ENCODE data around the gene ZIK1. TPM values are rescaled to one million over a fixed set of nuclear protein-coding genes. Genes with fewer than 3 reads are reported as not detected.

Gene ZIK1
- total RNA-seq, 6 experiments from 2014 or later, result 0.80 to 3.0 (median 1.3) TPM

DNA sequence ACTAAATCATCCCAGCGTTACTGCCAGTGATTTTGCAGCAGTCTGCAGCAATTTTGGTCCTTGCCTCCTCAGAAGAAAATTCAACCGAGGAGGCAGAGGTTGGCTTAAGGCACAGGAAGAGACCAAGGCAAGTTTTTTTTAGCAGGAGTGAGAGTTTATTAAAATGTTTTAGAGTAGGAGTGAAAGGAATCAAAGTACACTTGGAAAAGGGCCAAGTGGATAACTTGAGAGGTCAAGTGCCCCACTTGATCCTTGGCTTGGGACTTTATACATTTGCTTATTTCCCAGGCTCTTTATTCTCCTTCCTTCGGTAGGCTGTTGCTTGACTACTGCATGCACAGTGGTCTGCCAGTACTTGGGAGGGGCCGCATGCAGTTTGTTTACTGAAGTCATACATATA, 27.2 kb downstream of the ZIK1 start:
- no peaks in the 10 kb centered on the region; the same call in 1 of the 2 replicates for H3K27me3 Mint-ChIP-seq (ENCODE audit: insufficient read depth)
- peaks cover 41% of the 10 kb centered on the region for H3K9me3 Mint-ChIP-seq
- H3K4me1 Mint-ChIP-seq (ENCODE audit: low read depth), result peaks cover 16% of the 10 kb centered on the region
- TF ChIP-seq, protein P1, sequence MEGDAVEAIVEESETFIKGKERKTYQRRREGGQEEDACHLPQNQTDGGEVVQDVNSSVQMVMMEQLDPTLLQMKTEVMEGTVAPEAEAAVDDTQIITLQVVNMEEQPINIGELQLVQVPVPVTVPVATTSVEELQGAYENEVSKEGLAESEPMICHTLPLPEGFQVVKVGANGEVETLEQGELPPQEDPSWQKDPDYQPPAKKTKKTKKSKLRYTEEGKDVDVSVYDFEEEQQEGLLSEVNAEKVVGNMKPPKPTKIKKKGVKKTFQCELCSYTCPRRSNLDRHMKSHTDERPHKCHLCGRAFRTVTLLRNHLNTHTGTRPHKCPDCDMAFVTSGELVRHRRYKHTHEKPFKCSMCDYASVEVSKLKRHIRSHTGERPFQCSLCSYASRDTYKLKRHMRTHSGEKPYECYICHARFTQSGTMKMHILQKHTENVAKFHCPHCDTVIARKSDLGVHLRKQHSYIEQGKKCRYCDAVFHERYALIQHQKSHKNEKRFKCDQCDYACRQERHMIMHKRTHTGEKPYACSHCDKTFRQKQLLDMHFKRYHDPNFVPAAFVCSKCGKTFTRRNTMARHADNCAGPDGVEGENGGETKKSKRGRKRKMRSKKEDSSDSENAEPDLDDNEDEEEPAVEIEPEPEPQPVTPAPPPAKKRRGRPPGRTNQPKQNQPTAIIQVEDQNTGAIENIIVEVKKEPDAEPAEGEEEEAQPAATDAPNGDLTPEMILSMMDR (IDR thresholded peaks at IDR 0.05), result no peak
- no peak overlapping the region for H3K27ac Mint-ChIP-seq
- H3K4me3 Mint-ChIP-seq, result no peak overlapping the region
- no peak for DNase-seq
- peaks cover 62% of the 10 kb centered on the region for H3K36me3 Mint-ChIP-seq (ENCODE audit: low read depth)

DNA sequence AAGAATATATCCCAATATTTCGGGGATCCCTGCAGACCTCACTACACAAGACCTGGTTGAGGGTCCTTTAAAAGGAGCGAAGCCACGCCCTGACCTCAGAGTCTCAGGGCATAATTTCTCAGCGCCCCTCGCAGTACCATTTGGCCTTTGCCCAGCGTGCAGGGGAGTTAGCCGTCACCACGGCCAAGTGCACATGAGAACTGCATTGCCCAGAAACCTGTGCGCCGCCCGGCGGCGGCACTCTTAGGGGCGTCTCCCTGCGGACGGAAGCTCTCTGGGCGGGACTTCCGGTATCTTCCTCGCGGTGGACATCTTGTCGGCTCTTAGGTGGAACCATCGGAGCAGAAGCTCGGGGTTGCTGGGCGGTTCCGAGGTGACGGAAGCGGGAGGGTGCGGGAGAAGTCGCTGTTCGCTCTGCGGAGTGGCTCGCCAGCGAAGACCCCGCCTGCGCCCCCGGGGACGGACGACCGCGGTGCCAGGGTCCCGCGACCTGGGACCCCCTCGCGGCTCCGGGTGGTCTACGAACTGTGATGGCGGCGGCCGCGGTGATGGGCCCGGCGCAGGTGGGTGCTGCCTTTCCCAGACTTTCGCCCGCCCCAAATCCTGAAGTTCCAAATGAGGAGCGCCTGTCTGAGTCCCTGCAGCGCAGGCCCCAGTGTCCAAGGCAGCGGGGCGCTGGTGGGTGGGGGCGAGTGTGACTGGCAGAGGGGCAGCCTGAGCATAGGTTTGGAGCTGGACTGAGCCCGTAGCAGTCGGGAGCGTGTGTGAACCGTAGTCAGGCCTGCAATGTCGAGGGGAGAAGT, 30.2 kb downstream of the ZIK1 start, which contains the start of gene ZNF134:
ZNF134 (plus strand) TSS at position 302 of the 803 bp plus-strand sequence. CDS start 5,227 bp downstream, outside the sequence.
- H3K27me3 Mint-ChIP-seq (ENCODE audit: insufficient read depth), result peaks cover 4% of the 10 kb centered on the region
- peaks cover 60% of the 10 kb centered on the region for H3K36me3 Mint-ChIP-seq (ENCODE audit: low read depth)
- H3K9me3 Mint-ChIP-seq, result peaks cover 53% of the 10 kb centered on the region
- DNase-seq, result peak; percentile 79
- H3K27ac Mint-ChIP-seq, result peak within 1 kb of the TSS; percentile 50
- H3K4me1 Mint-ChIP-seq (ENCODE audit: low read depth), result peaks cover 16% of the 10 kb centered on the region
- H3K4me3 Mint-ChIP-seq, result peak within 1 kb of the TSS; percentile 90
- TF ChIP-seq, protein P1 (IDR thresholded peaks at IDR 0.05), result peak; percentile 62

DNA sequence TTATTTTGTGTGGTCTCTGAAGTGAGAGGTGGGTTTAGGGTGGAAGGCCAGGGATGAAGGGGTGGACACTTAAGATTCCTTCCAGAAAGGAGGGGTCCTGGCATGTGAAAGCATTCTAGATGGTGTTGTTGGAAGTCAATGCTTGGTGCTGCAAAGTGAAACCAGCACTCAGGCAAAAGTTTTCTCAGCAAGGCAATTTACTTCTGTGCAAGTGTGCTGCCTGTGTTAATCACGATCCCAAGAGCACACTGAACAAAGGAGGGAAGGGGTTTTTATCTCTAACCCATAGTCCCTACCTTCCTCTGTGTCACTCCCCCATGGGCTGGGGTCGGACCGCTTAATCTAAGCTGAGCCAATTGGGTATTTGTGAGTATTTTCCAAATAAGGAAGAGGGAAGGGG, 31.4 kb downstream of the ZIK1 start:
- peak overlapping the region; percentile 90 for H3K4me3 Mint-ChIP-seq
- peaks cover 69% of the 10 kb centered on the region for H3K36me3 Mint-ChIP-seq (ENCODE audit: low read depth)
- peak overlapping the region; percentile 50; the same call in 1 of the 2 replicates for H3K27ac Mint-ChIP-seq

DNA sequence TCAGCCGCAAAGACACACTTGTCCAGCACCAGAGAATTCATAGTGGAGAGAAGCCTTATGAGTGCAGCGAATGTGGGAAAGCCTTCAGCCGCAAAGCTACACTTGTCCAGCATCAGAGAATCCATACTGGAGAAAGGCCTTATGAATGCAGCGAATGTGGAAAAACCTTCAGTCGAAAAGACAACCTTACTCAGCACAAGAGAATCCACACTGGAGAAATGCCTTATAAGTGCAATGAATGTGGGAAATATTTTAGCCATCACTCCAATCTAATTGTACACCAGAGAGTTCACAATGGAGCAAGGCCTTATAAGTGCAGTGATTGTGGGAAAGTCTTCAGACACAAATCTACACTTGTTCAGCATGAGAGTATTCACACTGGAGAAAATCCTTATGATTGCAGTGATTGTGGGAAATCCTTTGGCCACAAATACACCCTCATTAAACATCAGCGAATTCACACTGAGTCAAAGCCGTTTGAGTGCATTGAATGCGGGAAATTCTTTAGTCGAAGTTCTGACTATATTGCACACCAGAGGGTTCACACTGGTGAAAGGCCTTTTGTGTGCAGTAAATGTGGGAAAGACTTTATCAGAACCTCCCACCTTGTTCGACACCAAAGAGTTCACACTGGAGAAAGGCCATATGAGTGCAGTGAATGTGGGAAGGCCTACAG, 36.9 kb downstream of the ZIK1 start:
- TF ChIP-seq, protein P1 (IDR thresholded peaks at IDR 0.05), result no peak
- Mint-ChIP-seq H3K36me3 (ENCODE audit: low read depth) (peaks cover 95% of the 10 kb centered on the region), H3K27me3 (ENCODE audit: insufficient read depth) (peaks cover 6% of the 10 kb centered on the region), H3K9me3 (peaks cover 97% of the 10 kb centered on the region), H3K4me1 (ENCODE audit: low read depth) (peaks cover 1% of the 10 kb centered on the region; the same call in 1 of the 2 replicates), H3K4me3 (peak overlapping the region; percentile 5; the same call in 1 of the 2 replicates), H3K27ac (no peak overlapping the region)
- DNase-seq, result peak; percentile 14

More for the DNA sequence above, 31.4 kb downstream of the ZIK1 start:
- Mint-ChIP-seq H3K9me3 (peaks cover 65% of the 10 kb centered on the region), H3K4me1 (ENCODE audit: low read depth) (peaks cover 16% of the 10 kb centered on the region), H3K27me3 (ENCODE audit: insufficient read depth) (peaks cover 4% of the 10 kb centered on the region)
- TF ChIP-seq, protein P1 (IDR thresholded peaks at IDR 0.05), result no peak
- no peak for DNase-seq

DNA sequence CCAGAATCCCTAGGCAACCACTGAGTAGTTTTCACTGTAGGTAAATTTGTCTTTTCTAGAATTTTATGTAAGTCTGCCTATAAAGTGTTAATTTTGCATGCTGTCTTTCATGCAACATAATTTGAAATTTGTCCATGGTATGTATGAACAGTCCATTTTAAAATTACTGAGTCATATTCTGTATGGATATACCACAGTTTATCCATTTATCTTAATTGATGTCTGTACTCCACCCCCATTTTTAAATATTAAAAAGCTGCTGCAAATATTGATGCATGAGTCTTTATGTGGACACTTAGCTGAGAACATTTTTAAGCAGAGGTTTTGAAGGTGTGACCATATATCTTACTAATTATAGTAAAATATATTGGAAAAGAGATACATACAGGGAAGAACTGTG, 39.1 kb downstream of the ZIK1 start:
- Mint-ChIP-seq H3K4me1 (ENCODE audit: low read depth) (no peaks in the 10 kb centered on the region), H3K27ac (no peak overlapping the region), H3K27me3 (ENCODE audit: insufficient read depth) (peaks cover 2% of the 10 kb centered on the region), H3K36me3 (ENCODE audit: low read depth) (peaks cover 77% of the 10 kb centered on the region), H3K4me3 (no peak overlapping the region), H3K9me3 (peaks cover 76% of the 10 kb centered on the region)
- TF ChIP-seq, protein P1 (IDR thresholded peaks at IDR 0.05), result no peak
- no peak for DNase-seq
